Astrocyte (in vitro differentiated cells and primary cell): ENCODE data around the gene RNF217.

Source experiments
- EZH2 ChIP-seq: IDR thresholded peaks from 2 replicates; pipeline ENCODE4 v1.6.1; 2012; ENCODE audit warnings: mild to moderate bottlenecking, low read length, inconsistent platforms; ENCODE audit not compliant: insufficient read depth
- TF ChIP-seq, protein P1 (sequence below): IDR thresholded peaks from 2 replicates; pipeline ENCODE4 v1.5.1; 2011; ENCODE audit warnings: low read depth, mild to moderate bottlenecking, inconsistent platforms, low read length, moderate library complexity; ENCODE audit not compliant: insufficient read depth

GRCh38 chr6:125107896-125108295, 145.7 kb downstream of the RNF217 start:
- TF ChIP-seq, protein P1, sequence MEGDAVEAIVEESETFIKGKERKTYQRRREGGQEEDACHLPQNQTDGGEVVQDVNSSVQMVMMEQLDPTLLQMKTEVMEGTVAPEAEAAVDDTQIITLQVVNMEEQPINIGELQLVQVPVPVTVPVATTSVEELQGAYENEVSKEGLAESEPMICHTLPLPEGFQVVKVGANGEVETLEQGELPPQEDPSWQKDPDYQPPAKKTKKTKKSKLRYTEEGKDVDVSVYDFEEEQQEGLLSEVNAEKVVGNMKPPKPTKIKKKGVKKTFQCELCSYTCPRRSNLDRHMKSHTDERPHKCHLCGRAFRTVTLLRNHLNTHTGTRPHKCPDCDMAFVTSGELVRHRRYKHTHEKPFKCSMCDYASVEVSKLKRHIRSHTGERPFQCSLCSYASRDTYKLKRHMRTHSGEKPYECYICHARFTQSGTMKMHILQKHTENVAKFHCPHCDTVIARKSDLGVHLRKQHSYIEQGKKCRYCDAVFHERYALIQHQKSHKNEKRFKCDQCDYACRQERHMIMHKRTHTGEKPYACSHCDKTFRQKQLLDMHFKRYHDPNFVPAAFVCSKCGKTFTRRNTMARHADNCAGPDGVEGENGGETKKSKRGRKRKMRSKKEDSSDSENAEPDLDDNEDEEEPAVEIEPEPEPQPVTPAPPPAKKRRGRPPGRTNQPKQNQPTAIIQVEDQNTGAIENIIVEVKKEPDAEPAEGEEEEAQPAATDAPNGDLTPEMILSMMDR = no peak
- no peak for TF ChIP-seq EZH2
